Activated gamma-delta T cell treated with Interleukin-2 at 50 U/mL for 16 hours (primary cell): ENCODE results near the gene PSME1.

ENCODE experiments used
- DNase-seq: peaks from one replicate; pipeline ENCODE4 v3.0.0-alpha.2; 2020

PSME1 gene

DNA sequence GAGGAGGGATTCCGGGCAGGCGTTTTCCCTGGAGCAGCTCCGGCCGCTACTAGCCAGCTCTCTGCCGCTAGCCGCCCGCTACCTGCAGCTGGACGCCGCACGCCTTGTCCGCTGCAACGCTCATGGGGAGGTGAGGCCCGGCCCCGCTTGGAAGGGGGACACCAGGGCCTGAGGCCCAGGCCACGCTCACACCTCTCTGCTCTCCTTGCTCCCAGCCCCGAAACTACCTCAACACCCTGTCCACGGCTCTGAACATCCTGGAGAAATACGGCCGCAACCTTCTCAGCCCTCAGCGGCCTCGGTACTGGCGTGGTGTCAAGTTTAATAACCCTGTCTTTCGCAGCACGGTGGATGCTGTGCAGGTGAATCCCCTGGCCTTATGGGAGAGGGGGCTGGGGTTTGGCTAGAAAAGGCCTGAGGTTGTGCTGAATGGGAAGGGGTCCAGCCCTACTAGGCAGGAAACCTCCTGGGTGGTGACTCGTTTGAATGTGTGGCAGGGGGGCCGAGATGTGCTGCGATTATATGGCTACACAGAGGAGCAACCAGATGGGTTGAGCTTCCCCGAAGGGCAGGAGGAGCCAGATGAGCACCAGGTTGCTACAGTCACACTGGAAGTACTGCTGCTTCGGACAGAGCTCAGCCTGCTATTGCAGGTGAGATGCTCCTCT, 11.9 kb downstream of the PSME1 start:
- no peak for DNase-seq

DNA sequence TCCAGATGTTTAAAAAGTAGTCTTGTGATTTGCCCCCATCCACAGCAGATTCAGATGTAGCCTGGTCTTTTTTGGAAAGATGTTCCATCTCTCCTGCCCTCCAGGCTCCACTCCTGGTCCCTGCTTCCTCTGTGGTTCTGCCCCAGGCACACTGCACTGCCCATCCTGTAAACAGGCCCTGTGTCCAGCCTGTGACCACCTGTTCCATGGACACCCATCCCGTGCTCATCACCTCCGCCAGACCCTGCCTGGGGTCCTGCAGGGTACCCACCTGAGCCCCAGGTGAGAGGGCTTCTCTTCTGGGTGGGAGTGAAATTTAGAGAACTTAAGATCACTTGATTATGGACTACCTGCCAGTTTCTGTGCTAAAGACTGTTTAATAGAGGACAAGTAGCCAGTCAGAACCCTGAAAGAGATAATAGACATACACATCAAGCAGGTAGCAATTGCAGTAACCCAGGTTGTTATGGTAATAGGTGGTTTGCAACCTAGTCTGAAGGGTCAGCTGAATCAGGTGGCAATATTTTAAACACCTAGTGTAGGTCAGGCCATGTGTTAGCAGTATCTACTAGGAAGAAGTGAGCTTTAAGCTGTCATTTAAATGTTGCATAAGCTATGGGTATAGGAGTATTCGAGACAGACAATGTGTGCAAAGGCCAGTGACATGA, 13.4 kb downstream of the PSME1 start:
- no peak for DNase-seq

DNA sequence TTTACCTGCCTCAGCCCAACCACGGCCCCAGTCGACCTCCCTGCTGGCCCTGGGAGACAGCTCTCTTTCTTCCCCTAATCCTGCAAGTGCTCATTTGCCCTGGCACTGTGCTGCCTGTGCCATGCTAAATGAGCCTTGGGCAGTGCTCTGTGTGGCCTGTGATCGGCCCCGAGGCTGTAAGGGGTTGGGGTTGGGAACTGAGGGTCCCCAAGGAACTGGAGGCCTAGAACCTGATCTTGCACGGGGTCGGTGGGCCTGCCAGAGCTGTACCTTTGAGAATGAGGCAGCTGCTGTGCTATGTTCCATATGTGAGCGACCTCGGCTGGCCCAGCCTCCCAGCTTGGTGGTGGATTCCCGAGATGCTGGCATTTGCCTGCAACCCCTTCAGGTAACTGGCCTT, 14.1 kb downstream of the PSME1 start:
- no peak for DNase-seq

DNA sequence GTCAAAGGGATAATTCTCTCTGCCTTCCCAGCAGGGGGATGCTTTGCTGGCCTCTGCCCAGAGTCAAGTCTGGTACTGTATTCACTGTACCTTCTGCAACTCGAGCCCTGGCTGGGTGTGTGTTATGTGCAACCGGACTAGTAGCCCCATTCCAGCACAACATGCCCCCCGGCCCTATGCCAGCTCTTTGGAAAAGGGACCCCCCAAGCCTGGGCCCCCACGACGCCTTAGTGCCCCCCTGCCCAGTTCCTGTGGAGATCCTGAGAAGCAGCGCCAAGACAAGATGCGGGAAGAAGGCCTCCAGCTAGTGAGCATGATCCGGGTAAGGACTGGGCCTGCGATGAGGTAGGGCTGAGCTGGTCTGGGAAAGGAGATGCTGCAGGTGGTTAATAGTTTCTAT, 14.6 kb downstream of the PSME1 start:
- no peak for DNase-seq

DNA sequence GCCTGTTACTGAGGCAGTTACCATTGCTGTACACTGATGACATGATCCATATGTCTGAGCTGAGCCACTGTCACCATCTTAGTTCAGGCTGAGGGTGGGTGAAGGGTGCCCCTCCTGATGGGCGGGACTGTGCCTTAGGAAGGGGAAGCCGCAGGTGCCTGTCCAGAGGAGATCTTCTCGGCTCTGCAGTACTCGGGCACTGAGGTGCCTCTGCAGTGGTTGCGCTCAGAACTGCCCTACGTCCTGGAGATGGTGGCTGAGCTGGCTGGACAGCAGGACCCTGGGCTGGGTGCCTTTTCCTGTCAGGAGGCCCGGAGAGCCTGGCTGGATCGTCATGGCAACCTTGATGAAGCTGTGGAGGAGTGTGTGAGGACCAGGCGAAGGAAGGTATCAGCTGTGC, 15.0 kb downstream of the PSME1 start:
- no peak for DNase-seq

DNA sequence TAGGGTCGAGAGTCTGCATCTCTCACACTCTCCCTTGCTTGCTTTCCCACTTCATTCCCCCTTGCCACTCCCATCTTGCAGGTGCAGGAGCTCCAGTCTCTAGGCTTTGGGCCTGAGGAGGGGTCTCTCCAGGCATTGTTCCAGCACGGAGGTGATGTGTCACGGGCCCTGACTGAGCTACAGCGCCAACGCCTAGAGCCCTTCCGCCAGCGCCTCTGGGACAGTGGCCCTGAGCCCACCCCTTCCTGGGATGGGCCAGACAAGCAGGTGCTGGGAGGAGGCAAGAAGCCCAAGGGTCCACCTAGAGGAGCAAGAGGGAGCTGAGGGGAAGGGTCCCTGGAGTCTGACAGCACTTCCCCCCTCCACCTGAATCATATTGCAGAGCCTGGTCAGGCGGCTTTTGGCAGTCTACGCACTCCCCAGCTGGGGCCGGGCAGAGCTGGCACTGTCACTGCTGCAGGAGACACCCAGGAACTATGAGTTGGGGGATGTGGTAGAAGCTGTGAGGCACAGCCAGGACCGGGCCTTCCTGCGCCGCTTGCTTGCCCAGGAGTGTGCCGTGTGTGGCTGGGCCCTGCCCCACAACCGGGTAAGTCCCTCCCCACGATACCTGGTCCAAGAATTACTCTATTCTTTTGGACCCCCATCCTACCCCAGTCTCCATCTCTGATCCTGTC, 15.5 kb downstream of the PSME1 start:
- no peak for DNase-seq

DNA sequence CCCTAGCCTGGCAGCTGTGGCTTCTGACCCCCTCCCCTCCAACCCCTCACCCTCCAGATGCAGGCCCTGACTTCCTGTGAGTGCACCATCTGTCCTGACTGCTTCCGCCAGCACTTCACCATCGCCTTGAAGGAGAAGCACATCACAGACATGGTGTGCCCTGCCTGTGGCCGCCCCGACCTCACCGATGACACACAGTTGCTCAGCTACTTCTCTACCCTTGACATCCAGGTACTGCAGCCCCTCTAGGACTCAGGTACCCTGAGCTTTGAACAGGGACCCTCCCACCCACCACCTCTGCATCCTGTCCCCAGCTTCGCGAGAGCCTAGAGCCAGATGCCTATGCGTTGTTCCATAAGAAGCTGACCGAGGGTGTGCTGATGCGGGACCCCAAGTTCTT, 19.1 kb downstream of the PSME1 start:
- no peak for DNase-seq

DNA sequence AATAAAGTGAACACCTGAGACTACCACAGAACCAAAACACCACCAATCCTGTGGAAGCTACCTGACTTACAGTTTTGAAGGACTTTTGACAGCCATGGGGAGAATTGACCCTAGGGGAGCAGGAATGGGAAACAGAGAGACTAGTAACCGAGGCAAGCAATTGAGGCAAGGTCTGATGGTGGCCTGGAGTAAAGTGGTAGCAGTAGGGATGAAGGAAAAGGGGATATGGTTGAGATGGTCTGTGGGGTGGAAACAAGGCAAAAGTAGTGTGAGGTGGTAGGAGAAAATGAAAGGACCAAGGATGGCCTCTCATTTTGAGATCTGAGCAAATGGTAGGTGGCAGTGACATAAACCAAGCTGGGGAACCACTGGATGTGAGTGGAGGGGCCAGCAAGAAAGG, 20.8 kb downstream of the PSME1 start:
- DNase-seq, result no peak

DNA sequence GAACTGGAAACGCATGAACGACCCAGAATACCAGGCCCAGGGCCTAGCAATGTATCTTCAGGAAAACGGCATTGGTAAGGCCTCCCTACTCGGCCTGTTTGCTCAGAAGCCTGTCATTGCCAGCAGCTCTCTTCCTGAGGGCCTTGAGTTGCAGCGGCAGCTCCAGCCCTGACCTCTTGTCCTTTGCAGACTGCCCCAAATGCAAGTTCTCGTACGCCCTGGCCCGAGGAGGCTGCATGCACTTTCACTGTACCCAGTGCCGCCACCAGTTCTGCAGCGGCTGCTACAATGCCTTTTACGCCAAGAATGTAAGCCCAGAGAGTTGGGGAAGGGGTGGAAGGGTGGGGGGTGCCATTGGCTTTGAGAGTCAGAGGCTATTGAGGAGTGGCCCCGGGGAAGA, 21.3 kb downstream of the PSME1 start:
- DNase-seq, result no peak

DNA sequence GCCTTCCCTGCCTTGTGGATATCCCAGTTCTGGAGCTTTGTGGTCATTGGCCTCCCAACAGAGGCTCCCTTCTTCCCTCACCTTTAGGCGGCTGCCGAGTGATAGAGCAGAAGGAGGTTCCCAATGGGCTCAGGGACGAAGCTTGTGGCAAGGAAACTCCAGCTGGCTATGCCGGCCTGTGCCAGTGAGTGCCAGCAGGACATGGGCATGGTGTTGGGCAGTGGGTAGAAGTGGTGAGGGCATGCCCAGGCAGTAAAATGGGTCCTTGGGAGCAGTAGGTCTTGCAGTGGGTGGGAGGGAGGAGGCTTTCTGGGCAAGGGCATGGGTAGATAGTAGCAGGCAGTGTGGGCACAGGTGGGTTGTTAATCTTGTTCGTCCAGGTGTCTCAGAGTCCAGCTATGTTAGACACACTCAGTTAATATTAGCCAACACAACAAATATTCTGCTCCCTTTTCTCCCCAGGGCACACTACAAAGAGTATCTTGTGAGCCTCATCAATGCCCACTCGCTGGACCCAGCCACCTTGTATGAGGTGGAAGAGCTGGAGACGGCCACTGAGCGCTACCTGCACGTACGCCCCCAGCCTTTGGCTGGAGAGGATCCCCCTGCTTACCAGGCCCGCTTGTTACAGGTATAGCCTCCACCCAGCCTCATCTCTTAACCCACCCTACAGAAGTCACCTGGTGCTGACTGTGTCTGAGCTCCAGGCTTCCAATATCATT, 23.9 kb downstream of the PSME1 start:
- no peak for DNase-seq

DNA sequence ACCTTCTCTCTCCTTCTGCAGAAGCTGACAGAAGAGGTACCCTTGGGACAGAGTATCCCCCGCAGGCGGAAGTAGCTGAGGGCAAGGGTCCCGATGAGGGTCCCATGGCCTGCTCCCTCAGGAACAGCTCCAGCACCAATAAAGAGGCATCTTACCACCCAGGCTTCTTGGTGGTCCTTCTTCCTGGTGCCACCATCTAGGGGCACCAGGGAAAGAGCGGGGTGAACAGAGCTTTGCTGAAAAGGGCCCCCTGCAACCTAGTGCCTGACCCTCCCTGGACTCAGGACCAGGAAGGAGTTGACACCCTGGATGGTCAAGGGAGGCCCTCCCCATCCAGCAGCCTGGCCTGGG, 24.5 kb downstream of the PSME1 start:
- DNase-seq, result no peak

DNA sequence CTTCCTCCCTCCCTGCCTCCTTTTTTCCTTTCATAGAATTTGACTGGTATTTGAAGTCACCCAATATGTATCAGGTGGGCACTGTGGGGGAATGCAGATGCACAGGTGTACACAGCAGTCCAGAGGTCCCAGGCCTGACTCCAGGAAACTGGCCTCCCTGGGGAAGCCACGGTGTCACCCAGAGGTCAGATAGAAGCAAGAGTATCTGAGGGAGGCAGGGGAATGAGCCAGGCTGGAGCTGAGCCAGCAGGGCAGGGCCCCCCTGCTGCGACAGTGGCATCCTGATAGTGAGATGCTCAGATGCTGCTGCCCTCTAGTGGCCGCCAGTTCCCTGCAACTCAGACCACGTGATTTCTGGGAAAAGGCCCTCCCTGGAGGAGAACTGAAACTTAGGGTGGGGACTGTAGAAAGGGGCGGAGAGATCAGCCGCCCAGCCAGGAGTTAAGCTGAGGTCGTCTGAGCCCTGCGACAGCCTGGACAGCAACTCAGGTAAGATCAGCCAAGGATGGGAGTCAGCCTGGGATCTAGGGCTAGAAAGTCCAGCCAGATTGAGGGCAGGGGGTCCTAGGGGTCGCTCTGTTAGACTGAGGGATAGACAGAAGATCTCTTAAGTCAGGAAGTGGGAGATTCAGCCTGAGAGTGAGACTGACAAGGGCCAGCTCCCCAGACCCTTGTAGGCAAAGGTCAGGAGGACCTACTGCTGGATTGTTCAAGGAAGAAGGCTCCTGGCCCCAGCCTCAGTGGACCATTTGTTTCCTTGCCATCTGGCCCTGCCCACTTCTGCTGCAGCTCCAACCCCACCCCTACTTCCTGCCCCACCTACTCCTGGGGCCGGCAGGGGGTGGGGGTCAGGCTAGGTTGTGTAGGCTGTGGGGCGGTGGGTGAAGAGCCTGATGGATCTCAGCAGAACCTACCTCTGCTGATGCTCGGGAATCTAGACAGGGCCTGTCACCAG, 25.1 kb downstream of the PSME1 start, which contains the start of gene IRF9:
Gene IRF9, plus strand, starts transcription at position 416 of the 955 bp plus-strand sequence. CDS start 880 bp downstream, outside the sequence.
- DNase-seq, result peak; percentile 97

DNA sequence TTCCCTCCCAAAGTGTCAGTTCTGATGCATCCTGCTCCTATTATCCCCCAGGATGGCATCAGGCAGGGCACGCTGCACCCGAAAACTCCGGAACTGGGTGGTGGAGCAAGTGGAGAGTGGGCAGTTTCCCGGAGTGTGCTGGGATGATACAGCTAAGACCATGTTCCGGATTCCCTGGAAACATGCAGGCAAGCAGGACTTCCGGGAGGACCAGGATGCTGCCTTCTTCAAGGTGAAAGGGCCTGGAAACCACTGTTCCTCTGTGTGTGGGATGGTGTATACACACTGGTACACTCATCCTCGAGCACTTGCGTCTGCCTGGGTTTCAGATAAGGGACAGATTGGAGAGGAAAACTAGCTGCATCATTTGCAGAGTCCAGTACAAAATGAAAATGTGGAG, 26.1 kb downstream of the PSME1 start:
- DNase-seq, result no peak

DNA sequence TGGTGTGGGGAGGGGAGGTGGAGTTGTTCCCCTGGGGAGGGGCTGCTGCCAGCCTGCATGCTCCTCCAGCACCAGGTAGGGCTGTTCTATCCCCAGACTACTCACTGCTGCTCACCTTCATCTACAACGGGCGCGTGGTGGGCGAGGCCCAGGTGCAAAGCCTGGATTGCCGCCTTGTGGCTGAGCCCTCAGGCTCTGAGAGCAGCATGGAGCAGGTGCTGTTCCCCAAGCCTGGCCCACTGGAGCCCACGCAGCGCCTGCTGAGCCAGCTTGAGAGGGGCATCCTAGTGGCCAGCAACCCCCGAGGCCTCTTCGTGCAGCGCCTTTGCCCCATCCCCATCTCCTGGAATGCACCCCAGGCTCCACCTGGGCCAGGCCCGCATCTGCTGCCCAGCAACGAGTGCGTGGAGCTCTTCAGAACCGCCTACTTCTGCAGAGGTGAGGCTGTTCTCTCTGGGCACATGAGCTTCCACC, 28.6 kb downstream of the PSME1 start:
- no peak for DNase-seq

DNA sequence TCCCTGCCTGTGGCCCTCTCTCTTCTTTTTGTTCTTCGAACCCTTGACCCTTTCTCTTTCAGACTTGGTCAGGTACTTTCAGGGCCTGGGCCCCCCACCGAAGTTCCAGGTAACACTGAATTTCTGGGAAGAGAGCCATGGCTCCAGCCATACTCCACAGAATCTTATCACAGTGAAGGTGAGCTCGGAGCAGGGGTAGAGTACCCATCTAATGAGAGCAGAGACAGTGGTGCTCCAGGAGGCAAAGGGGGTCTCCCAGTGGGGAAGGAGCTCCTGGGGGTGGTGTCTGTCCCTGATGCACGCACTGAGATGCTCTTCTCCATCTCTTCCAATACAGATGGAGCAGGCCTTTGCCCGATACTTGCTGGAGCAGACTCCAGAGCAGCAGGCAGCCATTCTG, 29.8 kb downstream of the PSME1 start:
- DNase-seq, result no peak

DNA sequence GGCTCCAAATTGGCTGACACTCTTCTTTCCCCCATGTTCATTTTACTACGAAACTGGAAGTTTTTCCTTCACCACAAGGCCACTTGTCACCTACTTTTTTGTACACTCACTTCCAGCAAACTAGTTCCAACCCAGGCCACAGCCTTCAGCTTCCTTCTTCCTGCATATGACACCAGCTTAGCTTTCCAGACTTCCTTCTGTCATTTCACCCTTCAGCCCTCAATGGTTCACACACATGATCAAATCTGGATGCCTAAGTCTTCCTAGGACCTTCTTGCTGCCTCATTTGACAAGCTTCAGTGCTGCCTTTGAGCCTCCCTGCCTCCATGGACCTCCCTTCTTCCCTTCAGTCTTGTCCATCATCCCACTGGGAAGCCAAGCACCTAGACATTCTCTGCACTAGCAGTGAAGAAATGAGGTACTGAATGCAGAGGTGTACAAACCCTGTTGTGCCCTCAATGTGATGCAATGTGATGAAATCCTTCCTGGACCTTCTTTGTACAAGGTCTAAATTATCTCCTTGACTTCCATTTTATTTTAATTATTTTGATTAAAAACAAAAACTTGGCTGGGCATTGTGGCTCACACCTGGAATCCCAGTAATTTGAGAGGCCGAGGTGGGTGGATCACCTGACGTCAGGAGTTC, 31.6 kb downstream of the PSME1 start:
- DNase-seq, result no peak

DNA sequence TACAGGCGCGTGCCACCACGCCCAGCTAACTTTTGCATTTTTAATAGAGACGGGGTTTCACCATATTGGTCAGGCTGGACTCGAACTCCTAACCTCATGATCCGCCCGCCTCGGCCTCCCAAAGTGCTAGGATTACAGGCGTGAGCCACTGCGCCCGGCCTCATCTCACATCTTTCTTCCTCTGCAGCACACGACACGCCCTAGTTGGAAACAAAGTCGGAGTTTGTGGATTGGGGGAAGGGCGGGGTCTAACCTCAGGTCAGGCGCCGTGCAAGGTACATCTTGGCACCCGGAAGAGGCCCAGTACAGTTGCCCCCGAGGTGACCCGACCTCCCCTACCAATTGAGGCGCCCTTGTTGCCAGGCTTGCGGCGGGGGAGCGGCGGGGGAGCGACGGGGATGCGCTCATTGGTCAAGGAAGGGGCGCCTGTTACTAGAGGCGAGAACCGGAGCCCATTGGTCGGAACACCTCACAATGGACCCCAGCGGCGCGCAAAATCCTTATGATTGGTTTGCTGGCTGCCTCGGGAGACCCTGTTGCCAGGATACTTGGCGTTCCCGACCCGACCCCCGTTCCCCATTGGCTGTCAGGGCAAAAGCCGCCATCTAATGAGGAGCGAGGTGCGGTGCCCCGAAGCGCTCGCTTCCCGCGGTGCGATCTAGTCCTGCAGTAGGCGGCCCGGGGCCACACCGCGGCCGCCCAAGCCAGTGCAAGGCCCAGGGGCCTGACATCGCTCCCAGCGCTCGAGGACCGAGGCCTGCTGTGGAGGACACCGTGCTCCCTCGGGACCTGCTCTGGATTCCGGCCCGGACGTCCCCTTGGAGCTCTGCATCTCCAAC, 35.6 kb downstream of the PSME1 start, which contains the start of gene REC8:
Gene REC8, plus strand, starts transcription at position 659 of the 839 bp plus-strand sequence. CDS start 473 bp downstream, outside the sequence.
- DNase-seq, result peak; percentile 83

DNA sequence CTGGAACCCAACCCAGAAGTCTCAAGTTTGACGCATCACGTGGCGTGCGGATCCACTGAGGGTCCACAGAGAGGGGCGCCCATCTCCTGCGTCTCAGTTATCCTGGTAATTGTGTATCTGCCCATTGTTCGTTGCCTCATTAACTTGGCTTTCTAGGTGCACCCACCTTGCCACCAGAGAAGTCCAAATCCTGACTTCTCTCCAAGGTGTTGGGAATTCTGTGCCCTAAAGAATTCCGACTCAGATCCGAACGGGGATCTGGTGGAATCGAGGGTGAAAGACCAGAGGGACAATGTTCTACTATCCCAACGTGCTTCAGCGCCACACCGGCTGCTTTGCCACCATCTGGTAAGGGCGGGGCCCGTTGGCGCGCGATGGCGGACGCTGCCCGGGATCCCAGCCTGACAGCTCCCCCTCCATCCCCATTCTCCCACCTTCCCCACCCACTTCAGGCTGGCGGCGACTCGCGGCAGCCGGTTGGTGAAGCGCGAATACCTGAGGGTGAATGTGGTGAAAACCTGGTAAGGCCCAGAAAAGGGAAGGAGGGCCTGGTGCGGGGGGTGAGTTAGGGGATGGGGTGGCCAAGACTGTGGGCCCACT, 36.4 kb downstream of the PSME1 start:
- DNase-seq, result no peak

DNA sequence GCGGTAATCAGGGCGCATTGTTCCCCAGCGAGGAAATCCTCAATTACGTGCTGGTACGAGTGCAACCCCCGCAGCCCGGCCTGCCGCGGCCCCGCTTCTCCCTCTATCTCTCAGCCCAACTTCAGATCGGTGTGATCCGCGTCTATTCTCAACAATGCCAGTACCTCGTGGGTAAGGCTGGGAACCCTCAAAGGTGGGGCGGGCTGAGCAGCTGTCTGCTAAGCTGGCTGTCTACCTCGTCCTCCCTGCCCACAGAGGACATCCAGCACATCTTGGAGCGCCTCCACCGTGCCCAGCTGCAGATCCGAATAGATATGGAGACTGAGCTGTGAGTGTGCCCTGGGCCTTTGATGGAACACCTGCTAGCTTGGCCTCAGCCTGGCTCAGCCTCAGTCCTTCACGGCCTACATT, 36.9 kb downstream of the PSME1 start:
- no peak for DNase-seq

DNA sequence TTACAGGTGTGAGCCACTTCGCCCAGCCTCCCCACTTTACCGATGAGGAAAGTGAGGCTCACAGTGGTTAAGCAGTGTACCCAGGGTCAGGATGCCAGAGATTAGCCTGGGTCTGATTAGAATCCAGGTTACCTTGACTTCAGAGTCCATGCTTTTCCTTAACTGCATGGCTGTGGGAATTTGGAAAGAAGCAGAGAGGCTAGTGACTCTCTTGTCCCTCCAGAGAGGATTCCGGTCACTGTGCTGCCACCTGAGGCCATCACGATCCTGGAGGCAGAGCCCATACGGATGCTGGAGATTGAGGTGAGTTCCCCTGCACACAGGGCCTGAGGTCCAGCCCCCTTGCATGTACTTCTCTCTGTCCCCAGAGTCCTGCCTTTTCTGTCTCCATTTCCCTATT, 40.6 kb downstream of the PSME1 start:
- DNase-seq, result no peak
